Mucosa of rectum (tissue), 2 donors: ENCODE data around the gene OR52E4.

Source experiments
- H3K27ac ChIP-seq, 2 donors: one replicate each; pipeline ENCODE4 v1.7.0; 2013; ENCODE audit warnings: inconsistent platforms in 2 of 2, low read depth in 2 of 2, low read length in 2 of 2
- H3K27me3 ChIP-seq, 2 donors: one replicate each; pipeline ENCODE4 v1.7.0; 2013; ENCODE audit warnings: low read length in 2 of 2; ENCODE audit not compliant: control insufficient read depth in 2 of 2, insufficient read depth in 2 of 2
- H3K36me3 ChIP-seq, 2 donors: one replicate each; pipeline ENCODE4 v1.7.0; 2013; ENCODE audit warnings: low read length in 2 of 2; ENCODE audit not compliant: control insufficient read depth in 2 of 2, insufficient read depth in 2 of 2
- H3K4me1 ChIP-seq, 2 donors: one replicate each; pipeline ENCODE4 v1.7.0; 2013; ENCODE audit warnings: low read length in 2 of 2, mild to moderate bottlenecking in 1 of 2; ENCODE audit not compliant: control insufficient read depth in 2 of 2, insufficient read depth in 2 of 2
- H3K4me3 ChIP-seq, 2 donors: one replicate each; pipeline ENCODE4 v1.7.0; 2013; ENCODE audit warnings: low read length in 2 of 2
- H3K9ac ChIP-seq, 2 donors: one replicate each; pipeline ENCODE4 v1.7.0; 2013; ENCODE audit warnings: low read length in 2 of 2, low read depth in 1 of 2, mild to moderate bottlenecking in 1 of 2
- H3K9me3 ChIP-seq, 2 donors: one replicate each; pipeline ENCODE4 v1.7.0; 2013; ENCODE audit warnings: low read length in 2 of 2; ENCODE audit not compliant: control insufficient read depth in 2 of 2
- donor health status: healthy.
- donor health status: Normal muscosa, but diverticular disease.

The OR52E4 gene

GRCh38 chr11:5880329-5880728 is at the start of gene OR52E4:
TSS of gene OR52E4 (plus strand) at chr11:5880629. CDS start at chr11:5884293, 3,664 bp downstream.
- H3K4me3 ChIP-seq: no peak within 1 kb of the TSS
- no peaks in the 10 kb centered on the region for H3K9me3 ChIP-seq
- no peaks in the 10 kb centered on the region for H3K36me3 ChIP-seq
- H3K9ac ChIP-seq: no peak within 1 kb of the TSS
- H3K4me1 ChIP-seq: no peaks in the 10 kb centered on the region
- no peak within 1 kb of the TSS for H3K27ac ChIP-seq
- H3K27me3 ChIP-seq: no peaks in the 10 kb centered on the region

- Histone ChIP-seq H3K4me1 (no peaks in the 10 kb centered on the region), H3K36me3 (no peaks in the 10 kb centered on the region), H3K27me3 (no peaks in the 10 kb centered on the region), H3K27ac (no peak overlapping the region), H3K4me3 (no peak overlapping the region), H3K9ac (no peak overlapping the region), H3K9me3 (no peaks in the 10 kb centered on the region)
These were observed 49.1 kb upstream of the OR52E4 start for GRCh38 chr11:5831196-5831829.

GRCh38 chr11:5833446-5833845 is 47.0 kb upstream of the OR52E4 start:
- Histone ChIP-seq H3K4me3 (no peak overlapping the region), H3K9me3 (no peaks in the 10 kb centered on the region), H3K27me3 (no peaks in the 10 kb centered on the region), H3K9ac (no peak overlapping the region), H3K27ac (no peak overlapping the region), H3K36me3 (no peaks in the 10 kb centered on the region), H3K4me1 (no peaks in the 10 kb centered on the region)

- H3K36me3 ChIP-seq: no peaks in the 10 kb centered on the region
- H3K9ac ChIP-seq: no peak overlapping the region
- H3K9me3 ChIP-seq: no peaks in the 10 kb centered on the region
- no peak overlapping the region for H3K27ac ChIP-seq
- H3K4me3 ChIP-seq: no peak overlapping the region
- no peaks in the 10 kb centered on the region for H3K27me3 ChIP-seq
- no peaks in the 10 kb centered on the region for H3K4me1 ChIP-seq
These were observed 42.7 kb upstream of the OR52E4 start for GRCh38 chr11:5837695-5838094.

- Histone ChIP-seq H3K4me3 (no peak within 1 kb of the TSS), H3K36me3 (no peaks in the 10 kb centered on the region), H3K9ac (no peak within 1 kb of the TSS), H3K27ac (no peak within 1 kb of the TSS), H3K4me1 (no peaks in the 10 kb centered on the region), H3K27me3 (no peaks in the 10 kb centered on the region), H3K9me3 (no peaks in the 10 kb centered on the region)
These were observed 38.6 kb upstream of the OR52E4 start, which contains the start of gene OR52E6 for GRCh38 chr11:5841797-5842196. TSS of gene OR52E6 (minus strand) at chr11:5841897. CDS start at chr11:5841897, 0 bp downstream.

- H3K36me3 ChIP-seq: no peaks in the 10 kb centered on the region
- no peaks in the 10 kb centered on the region for H3K27me3 ChIP-seq
- H3K9ac ChIP-seq: no peak overlapping the region
- H3K27ac ChIP-seq: no peak overlapping the region
- H3K9me3 ChIP-seq: no peaks in the 10 kb centered on the region
- no peaks in the 10 kb centered on the region for H3K4me1 ChIP-seq
- no peak overlapping the region for H3K4me3 ChIP-seq
These were observed 33.7 kb upstream of the OR52E4 start for GRCh38 chr11:5846701-5847100.

- no peaks in the 10 kb centered on the region for H3K9me3 ChIP-seq
- no peak overlapping the region for H3K27ac ChIP-seq
- H3K9ac ChIP-seq: no peak overlapping the region
- H3K4me1 ChIP-seq: no peaks in the 10 kb centered on the region
- no peaks in the 10 kb centered on the region for H3K36me3 ChIP-seq
- no peaks in the 10 kb centered on the region for H3K27me3 ChIP-seq
- H3K4me3 ChIP-seq: no peak overlapping the region
These were observed 32.7 kb upstream of the OR52E4 start for GRCh38 chr11:5847711-5848110.

- Histone ChIP-seq H3K4me1 (no peaks in the 10 kb centered on the region), H3K27me3 (no peaks in the 10 kb centered on the region), H3K27ac (no peak overlapping the region), H3K36me3 (no peaks in the 10 kb centered on the region), H3K9me3 (no peaks in the 10 kb centered on the region), H3K4me3 (no peak overlapping the region), H3K9ac (no peak overlapping the region)
These were observed 29.4 kb upstream of the OR52E4 start for GRCh38 chr11:5851002-5851401.

- Histone ChIP-seq H3K36me3 (no peaks in the 10 kb centered on the region), H3K27ac (no peak within 1 kb of the TSS), H3K27me3 (no peaks in the 10 kb centered on the region), H3K9ac (no peak within 1 kb of the TSS), H3K4me3 (no peak within 1 kb of the TSS), H3K4me1 (no peaks in the 10 kb centered on the region), H3K9me3 (no peaks in the 10 kb centered on the region)
These were observed 22.8 kb upstream of the OR52E4 start, which contains the start of gene OR52E8 for GRCh38 chr11:5857590-5857989. TSS of gene OR52E8 (minus strand) at chr11:5857690. CDS start at chr11:5857690, 0 bp downstream.

- H3K9me3 ChIP-seq: no peaks in the 10 kb centered on the region
These were observed 14.6 kb upstream of the OR52E4 start for GRCh38 chr11:5865826-5866225.

More at GRCh38 chr11:5865826-5866225, 14.6 kb upstream of the OR52E4 start:
- Histone ChIP-seq H3K4me3 (no peak overlapping the region), H3K36me3 (no peaks in the 10 kb centered on the region), H3K9ac (no peak overlapping the region), H3K27me3 (no peaks in the 10 kb centered on the region), H3K4me1 (no peaks in the 10 kb centered on the region), H3K27ac (no peak overlapping the region)
